ENCODE results near the gene GMPR2. TPM values are rescaled to one million over a fixed set of nuclear protein-coding genes. Genes with fewer than 3 reads are reported as not detected.

GMPR2 gene
- total and polyA plus RNA-seq, 3 donors from 2014 or later, result 30.0 to 49.9 (median 42.2) TPM

DNA sequence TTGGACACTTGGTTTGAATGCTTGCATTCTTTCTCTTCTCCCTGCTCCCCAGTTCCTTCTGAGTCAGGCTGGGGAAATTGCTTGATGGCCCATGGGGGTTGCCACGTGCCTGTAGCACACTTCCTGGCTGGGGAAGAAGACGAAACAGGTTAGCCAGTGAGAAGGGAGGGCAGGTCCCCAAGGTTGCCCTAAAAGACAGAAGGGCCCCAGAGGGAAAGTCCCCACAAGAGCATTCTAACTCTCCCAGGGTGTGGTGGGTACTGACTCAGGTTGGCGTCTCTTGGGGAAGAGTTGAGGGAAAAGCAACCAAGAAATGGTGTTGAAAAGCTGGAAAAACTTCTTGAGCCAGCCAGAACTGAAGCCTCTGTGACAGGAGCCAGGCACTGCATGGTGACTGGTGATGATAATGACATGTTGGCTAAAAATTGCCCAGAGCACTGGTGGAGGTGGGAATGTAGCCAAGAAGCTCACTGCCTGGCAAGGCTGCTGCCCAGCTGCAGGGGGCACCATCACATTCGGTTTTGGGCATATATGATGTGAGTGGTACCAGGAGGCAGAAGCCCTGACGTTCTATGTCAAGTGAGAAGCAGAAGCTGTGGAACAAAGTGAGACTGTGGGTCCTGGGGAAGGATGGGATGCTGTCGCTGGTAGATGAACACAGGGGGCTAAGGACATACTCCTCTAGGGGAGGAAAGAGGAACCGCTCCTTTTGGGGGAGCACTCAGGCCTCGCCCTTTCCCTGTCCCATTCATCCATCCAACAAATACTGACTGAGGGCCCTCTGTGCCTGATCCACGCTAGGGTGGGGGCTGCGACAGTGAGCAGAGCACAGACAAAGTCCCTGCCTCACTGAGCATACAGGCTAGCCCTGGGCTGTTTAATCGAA lies 46.8 kb downstream of the GMPR2 start:
- no peaks in the 10 kb centered on the region for H3K36me3 ChIP-seq (ENCODE audit: low read depth, missing control alignments)
- H3K27me3 ChIP-seq, result no peaks in the 10 kb centered on the region
- DNase-seq, result no peak
- no peaks in the 10 kb centered on the region for H3K4me1 ChIP-seq
- H3K9me3 ChIP-seq, result no peaks in the 10 kb centered on the region
- WGBS, 2 donors, result 84 to 88% methylated on average over 11 of the region's 11 CpGs
- H3K27ac ChIP-seq, result no peak overlapping the region
- TF ChIP-seq POLR2A (IDR thresholded peaks at IDR 0.05), result no peak
- TF ChIP-seq, protein P1, sequence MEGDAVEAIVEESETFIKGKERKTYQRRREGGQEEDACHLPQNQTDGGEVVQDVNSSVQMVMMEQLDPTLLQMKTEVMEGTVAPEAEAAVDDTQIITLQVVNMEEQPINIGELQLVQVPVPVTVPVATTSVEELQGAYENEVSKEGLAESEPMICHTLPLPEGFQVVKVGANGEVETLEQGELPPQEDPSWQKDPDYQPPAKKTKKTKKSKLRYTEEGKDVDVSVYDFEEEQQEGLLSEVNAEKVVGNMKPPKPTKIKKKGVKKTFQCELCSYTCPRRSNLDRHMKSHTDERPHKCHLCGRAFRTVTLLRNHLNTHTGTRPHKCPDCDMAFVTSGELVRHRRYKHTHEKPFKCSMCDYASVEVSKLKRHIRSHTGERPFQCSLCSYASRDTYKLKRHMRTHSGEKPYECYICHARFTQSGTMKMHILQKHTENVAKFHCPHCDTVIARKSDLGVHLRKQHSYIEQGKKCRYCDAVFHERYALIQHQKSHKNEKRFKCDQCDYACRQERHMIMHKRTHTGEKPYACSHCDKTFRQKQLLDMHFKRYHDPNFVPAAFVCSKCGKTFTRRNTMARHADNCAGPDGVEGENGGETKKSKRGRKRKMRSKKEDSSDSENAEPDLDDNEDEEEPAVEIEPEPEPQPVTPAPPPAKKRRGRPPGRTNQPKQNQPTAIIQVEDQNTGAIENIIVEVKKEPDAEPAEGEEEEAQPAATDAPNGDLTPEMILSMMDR (IDR thresholded peaks at IDR 0.05), result no peak
- intact Hi-C loops (cut with DNase I; ENCODE audit: low total_unique reads), result no loop called here
- no peak overlapping the region for H3K4me3 ChIP-seq

DNA sequence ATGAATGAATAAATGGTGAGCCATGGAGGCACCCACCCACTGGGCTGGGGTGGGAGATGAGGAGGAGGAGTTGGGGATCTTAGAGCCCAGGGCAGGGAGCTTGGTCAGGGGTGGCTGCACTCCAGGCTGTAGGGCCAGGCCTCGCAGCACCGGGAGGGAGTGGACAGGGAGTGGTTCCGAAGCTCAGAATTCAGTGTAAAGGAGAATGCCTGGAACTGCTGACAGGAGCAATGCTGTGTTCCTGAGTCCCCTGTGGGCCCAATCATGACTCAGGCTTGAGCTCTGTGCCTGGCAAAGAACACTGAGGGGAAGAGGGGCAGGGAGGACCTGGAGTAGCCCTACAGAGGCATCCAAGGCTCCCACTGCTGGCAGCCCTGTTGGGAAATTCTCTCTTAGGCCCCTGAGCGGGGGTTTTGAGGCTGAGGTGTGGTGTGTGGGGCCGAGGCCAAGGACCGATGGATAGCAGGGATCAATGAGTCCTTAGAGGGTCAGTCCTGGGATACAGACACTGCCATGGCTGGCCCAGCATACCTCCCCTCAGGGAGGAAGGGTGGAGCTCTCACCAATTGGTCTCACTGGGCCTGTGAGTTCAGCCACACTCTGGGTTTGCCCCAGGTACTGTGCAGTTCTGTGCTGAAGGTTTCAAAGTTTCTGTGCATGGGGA lies 48.2 kb downstream of the GMPR2 start:
- no peaks in the 10 kb centered on the region for H3K4me1 ChIP-seq
- WGBS, 2 donors, result 80 to 88% methylated on average over 4 to 6 of the region's 6 CpGs
- H3K9me3 ChIP-seq, result no peaks in the 10 kb centered on the region
- DNase-seq, result no peak
- no peaks in the 10 kb centered on the region for H3K27me3 ChIP-seq
- intact Hi-C loops (cut with DNase I; ENCODE audit: low total_unique reads), result no loop called here
- H3K36me3 ChIP-seq (ENCODE audit: low read depth, missing control alignments), result no peaks in the 10 kb centered on the region
- H3K27ac ChIP-seq, result no peak overlapping the region
- TF ChIP-seq POLR2A (IDR thresholded peaks at IDR 0.05), result no peak
- TF ChIP-seq, protein P1 (IDR thresholded peaks at IDR 0.05), result no peak
- no peak overlapping the region for H3K4me3 ChIP-seq

- no peaks in the 10 kb centered on the region for H3K4me1 ChIP-seq
- H3K9me3 ChIP-seq, result no peaks in the 10 kb centered on the region
- WGBS, 2 donors, result 80 to 85% methylated on average over 7 of the region's 7 CpGs
- DNase-seq, result no peak
- H3K27ac ChIP-seq, result no peak overlapping the region
- no peaks in the 10 kb centered on the region for H3K27me3 ChIP-seq
- no peak overlapping the region for H3K4me3 ChIP-seq
- TF ChIP-seq POLR2A (IDR thresholded peaks at IDR 0.05), result no peak
- TF ChIP-seq, protein P1 (IDR thresholded peaks at IDR 0.05), result no peak
- no peaks in the 10 kb centered on the region for H3K36me3 ChIP-seq (ENCODE audit: low read depth, missing control alignments)
- intact Hi-C loops (cut with DNase I; ENCODE audit: low total_unique reads), result no loop called here
Measured at GRCh38 chr14:24281636-24282035, 48.9 kb downstream of the GMPR2 start.

GRCh38 chr14:24282736-24283135 lies 50.0 kb downstream of the GMPR2 start:
- H3K4me1 ChIP-seq, result no peaks in the 10 kb centered on the region
- 73 to 83% methylated on average over 2 to 3 of the region's 3 CpGs for WGBS, 2 donors
- no peak for TF ChIP-seq POLR2A (IDR thresholded peaks at IDR 0.05)
- TF ChIP-seq, protein P1 (IDR thresholded peaks at IDR 0.05), result no peak
- no peaks in the 10 kb centered on the region for H3K9me3 ChIP-seq
- H3K27me3 ChIP-seq, result no peaks in the 10 kb centered on the region
- intact Hi-C loops (cut with DNase I; ENCODE audit: low total_unique reads), result no loop called here
- H3K4me3 ChIP-seq, result no peak overlapping the region
- H3K36me3 ChIP-seq (ENCODE audit: low read depth, missing control alignments), result no peaks in the 10 kb centered on the region
- no peak for DNase-seq
- H3K27ac ChIP-seq, result no peak overlapping the region

All from testis (tissue), 3 donors.